Activated B cell treated with CpG ODN at 0.5 μM for 24 hours (primary cell): Measurements from ENCODE around the gene ADD2. TPM values are rescaled to one million over a fixed set of nuclear protein-coding genes. Genes with fewer than 3 reads are reported as not detected.

ENCODE experiments used
- ATAC-seq: fragments of 200-7000 bp; cut with Tn5 transposase; one replicate; pipeline ENCODE4 v1.10.0; 2021; ENCODE audit warnings: low read depth, mild to moderate bottlenecking, moderate library complexity
- CTCF ChIA-PET: fragments of 350-600 bp; sonication (Branson Sonifier 250); formaldehyde crosslinking; loops from one replicate; lab custom pipeline; 2021; ENCODE audit warnings: antibody characterized with exemption; lab: Charles Lee
- POLR2A ChIA-PET: fragments of 350-600 bp; sonication (Branson Sonifier 250); formaldehyde crosslinking; loops from one replicate; lab custom pipeline; 2021; ENCODE audit warnings: antibody characterized with exemption; lab: Charles Lee
- DNase-seq: peaks from one replicate; pipeline ENCODE4 v3.0.0; 2022
- H3K27ac Mint-ChIP-seq: one replicate; pipeline ENCODE4 v1.8.0; 2020; ENCODE audit warnings: mixed read lengths
- H3K27me3 Mint-ChIP-seq: one replicate; pipeline ENCODE4 v1.8.0; 2021; ENCODE audit warnings: mixed read lengths
- H3K36me3 Mint-ChIP-seq: one replicate; pipeline ENCODE4 v1.8.0; 2021; ENCODE audit warnings: low read depth, mixed read lengths
- H3K4me1 Mint-ChIP-seq: one replicate; pipeline ENCODE4 v1.8.0; 2021; ENCODE audit warnings: mixed read lengths
- H3K4me3 Mint-ChIP-seq: one replicate; pipeline ENCODE4 v1.8.0; 2020; ENCODE audit warnings: mild to moderate bottlenecking, mixed read lengths
- H3K9me3 Mint-ChIP-seq: one replicate; pipeline ENCODE4 v1.8.0; 2020; ENCODE audit warnings: mixed read lengths
- intact Hi-C: fragments of 100-400 bp; cut with micrococcal nuclease; formaldehyde crosslinking; loops from one replicate; pipeline ENCODE4 v1.15.1; 2024
- total RNA-seq: library from RNA; stranded (reverse); gene quantifications from 2 replicates; pipeline ENCODE4 v1.2.3, GENCODE V29; 2022
- TF ChIP-seq, protein P1 (sequence below): fragments of 200-600 bp; IDR thresholded peaks from one replicate; pipeline ENCODE4 v1.8.0; 2022; ENCODE audit warnings: antibody characterized with exemption, mild to moderate bottlenecking

ADD2 gene
- total RNA-seq, 1 donor from 2014 or later = 12.5 TPM

DNA sequence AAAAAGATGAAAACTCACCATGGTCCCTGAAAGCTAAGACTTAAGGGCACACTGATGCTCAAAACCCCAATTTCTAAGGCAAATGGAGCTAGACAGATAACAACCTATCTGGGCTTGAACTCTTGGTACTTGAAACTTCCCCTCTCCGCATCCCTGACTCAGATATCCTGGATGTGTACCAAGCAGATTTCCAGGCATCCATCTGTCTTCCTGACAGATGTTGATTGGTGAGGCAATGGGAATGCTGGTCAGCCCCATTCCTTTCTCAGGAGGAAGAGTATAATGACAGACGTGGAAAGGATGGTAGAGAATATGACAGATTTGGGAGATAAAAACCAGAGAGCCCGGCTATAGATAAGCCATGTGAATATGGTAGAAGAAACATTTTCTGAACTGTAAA is 69.2 kb downstream of the ADD2 start:
- Mint-ChIP-seq H3K36me3 (peaks cover 9% of the 10 kb centered on the region), H3K27ac (no peak overlapping the region), H3K4me1 (no peaks in the 10 kb centered on the region), H3K9me3 (no peaks in the 10 kb centered on the region), H3K27me3 (no peaks in the 10 kb centered on the region), H3K4me3 (no peak overlapping the region)
- ChIA-PET POLR2A (no interaction called here), CTCF (no interaction called here)
- TF ChIP-seq, protein P1, sequence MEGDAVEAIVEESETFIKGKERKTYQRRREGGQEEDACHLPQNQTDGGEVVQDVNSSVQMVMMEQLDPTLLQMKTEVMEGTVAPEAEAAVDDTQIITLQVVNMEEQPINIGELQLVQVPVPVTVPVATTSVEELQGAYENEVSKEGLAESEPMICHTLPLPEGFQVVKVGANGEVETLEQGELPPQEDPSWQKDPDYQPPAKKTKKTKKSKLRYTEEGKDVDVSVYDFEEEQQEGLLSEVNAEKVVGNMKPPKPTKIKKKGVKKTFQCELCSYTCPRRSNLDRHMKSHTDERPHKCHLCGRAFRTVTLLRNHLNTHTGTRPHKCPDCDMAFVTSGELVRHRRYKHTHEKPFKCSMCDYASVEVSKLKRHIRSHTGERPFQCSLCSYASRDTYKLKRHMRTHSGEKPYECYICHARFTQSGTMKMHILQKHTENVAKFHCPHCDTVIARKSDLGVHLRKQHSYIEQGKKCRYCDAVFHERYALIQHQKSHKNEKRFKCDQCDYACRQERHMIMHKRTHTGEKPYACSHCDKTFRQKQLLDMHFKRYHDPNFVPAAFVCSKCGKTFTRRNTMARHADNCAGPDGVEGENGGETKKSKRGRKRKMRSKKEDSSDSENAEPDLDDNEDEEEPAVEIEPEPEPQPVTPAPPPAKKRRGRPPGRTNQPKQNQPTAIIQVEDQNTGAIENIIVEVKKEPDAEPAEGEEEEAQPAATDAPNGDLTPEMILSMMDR = no peak
- intact Hi-C loops = no loop called here
- DNase-seq = no peak
- no peak for ATAC-seq

DNA sequence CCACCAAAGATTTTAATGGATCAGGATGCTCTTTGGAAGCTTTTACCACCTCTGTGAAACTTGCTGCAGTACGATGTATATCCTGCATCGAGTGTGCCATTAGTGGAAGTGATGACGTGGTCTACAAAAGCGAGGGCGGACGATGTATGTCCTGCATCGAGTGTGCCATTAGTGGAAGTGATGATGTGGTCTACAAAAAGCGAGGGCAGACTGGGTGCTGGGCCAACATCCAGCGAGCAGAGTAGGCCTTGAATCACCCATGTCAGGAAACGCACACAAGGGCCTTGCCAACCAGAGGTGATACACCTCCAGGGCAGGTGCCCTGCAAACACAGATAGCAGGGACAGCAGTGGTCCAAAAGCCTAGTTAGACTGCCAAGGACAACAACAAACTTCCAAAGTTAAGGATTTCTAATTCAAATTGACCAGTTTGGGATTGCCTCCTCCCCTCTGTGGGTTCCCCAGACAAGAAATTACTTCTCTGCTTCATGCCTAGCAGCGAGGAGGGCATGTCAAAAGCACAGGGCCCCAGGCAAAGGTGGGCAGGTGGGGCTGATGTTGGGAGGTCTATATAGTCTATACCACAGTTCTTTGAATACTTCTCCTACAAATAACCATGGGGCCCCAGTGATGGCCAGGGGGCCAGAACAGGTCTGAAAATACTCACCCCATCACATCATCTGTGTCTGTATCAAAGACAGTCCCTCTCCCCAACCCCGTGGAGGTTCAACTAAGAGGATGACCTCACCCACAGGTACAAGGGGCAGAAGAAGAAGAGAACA is 70.2 kb downstream of the ADD2 start:
- Mint-ChIP-seq H3K27me3 (no peaks in the 10 kb centered on the region), H3K4me1 (no peaks in the 10 kb centered on the region), H3K4me3 (no peak overlapping the region), H3K9me3 (no peaks in the 10 kb centered on the region), H3K27ac (no peak overlapping the region), H3K36me3 (peaks cover 15% of the 10 kb centered on the region)
- TF ChIP-seq, protein P1 = no peak
- intact Hi-C loops = no loop called here
- ChIA-PET POLR2A (interaction anchor here (0.6 kb wide), 1 partner anchor 508 kb away, joined by 8 read pairs; no protein-coding TSS in a partner anchor), CTCF (no interaction called here)
- ATAC-seq (no peak), DNase-seq (no peak)

GRCh38 chr2:70696142-70696541 is 71.9 kb downstream of the ADD2 start:
- no peaks in the 10 kb centered on the region for H3K27me3 Mint-ChIP-seq
- DNase-seq = no peak
- no peaks in the 10 kb centered on the region for H3K4me1 Mint-ChIP-seq
- no peaks in the 10 kb centered on the region for H3K9me3 Mint-ChIP-seq
- TF ChIP-seq, protein P1 = no peak
- H3K27ac Mint-ChIP-seq = no peak overlapping the region
- peaks cover 26% of the 10 kb centered on the region for H3K36me3 Mint-ChIP-seq
- CTCF ChIA-PET = no interaction called here
- no peak for ATAC-seq
- POLR2A ChIA-PET = no interaction called here
- intact Hi-C loops = no loop called here
- no peak overlapping the region for H3K4me3 Mint-ChIP-seq

- ChIA-PET POLR2A (no interaction called here), CTCF (no interaction called here)
- H3K4me3 Mint-ChIP-seq = no peak overlapping the region
- H3K9me3 Mint-ChIP-seq = no peaks in the 10 kb centered on the region
- H3K36me3 Mint-ChIP-seq = peaks cover 49% of the 10 kb centered on the region
- DNase-seq (no peak), ATAC-seq (no peak)
- no peak overlapping the region for H3K27ac Mint-ChIP-seq
- H3K27me3 Mint-ChIP-seq = no peaks in the 10 kb centered on the region
- intact Hi-C loops = no loop called here
- TF ChIP-seq, protein P1 = no peak
- H3K4me1 Mint-ChIP-seq = no peaks in the 10 kb centered on the region
These were observed 75.7 kb downstream of the ADD2 start for GRCh38 chr2:70692256-70692655.

DNA sequence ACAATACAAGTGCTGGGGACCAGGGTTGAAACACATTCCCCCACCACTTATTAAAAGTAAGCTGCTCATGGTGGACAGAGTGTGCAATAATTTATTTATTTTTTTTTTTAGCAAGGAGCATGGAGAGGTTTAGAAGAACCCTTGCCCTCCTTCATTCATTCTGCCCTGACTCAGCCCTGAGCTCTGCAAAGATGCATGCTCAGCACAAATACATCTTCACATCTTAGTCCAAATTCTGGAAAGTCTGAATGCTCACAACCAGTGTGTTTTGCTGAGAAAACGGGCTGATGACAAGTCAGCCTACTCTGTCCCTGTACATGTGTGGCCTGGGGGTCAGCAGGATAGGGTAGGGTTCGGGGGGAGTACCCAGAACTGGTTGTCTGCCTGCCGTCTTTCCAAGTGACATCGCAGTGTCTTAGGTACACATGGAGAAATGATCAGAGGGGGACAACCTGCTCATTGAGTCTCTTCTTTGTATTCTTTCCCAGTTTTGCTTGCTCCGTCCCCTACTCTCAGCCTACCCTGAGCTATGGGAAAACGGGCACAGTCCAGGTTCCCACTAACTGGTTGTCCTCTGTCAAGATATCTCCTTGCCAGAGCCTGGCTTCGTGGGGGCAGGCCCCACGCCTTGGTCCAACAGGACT is 76.4 kb downstream of the ADD2 start:
- no peak overlapping the region for H3K27ac Mint-ChIP-seq
- intact Hi-C loops = no loop called here
- TF ChIP-seq, protein P1 = no peak
- peaks cover 50% of the 10 kb centered on the region for H3K36me3 Mint-ChIP-seq
- no peaks in the 10 kb centered on the region for H3K4me1 Mint-ChIP-seq
- no peaks in the 10 kb centered on the region for H3K9me3 Mint-ChIP-seq
- ChIA-PET POLR2A (no interaction called here), CTCF (no interaction called here)
- no peak for ATAC-seq
- DNase-seq = no peak
- no peaks in the 10 kb centered on the region for H3K27me3 Mint-ChIP-seq
- no peak overlapping the region for H3K4me3 Mint-ChIP-seq
